SU-DHL-6 (cell line): ENCODE measurements around the gene INPP4B.

ENCODE experiments used
- CTCF ChIP-seq: fragments of 200-600 bp; sonication (generic); IDR thresholded peaks from one replicate; pipeline ENCODE4 v1.5.1; 2017; ENCODE audit warnings: antibody characterized with exemption, mild to moderate bottlenecking, low read length, moderate library complexity; ENCODE audit not compliant: insufficient read depth, poor library complexity, severe bottlenecking
- EZH2phosphoT487 ChIP-seq: fragments of 200-600 bp; sonication (generic), shearing (Covaris generic); conservative IDR thresholded peaks from 2 replicates; pipeline ENCODE4 v1.6.1; 2018; ENCODE audit warnings: mild to moderate bottlenecking, antibody characterized with exemption, low read length, moderate library complexity, mixed read lengths

- TF ChIP-seq CTCF = no peak
- TF ChIP-seq EZH2phosphoT487 = no peak
These were observed 485.4 kb downstream of the INPP4B start for GRCh38 chr4:142360657-142361056.
